GM19025 (cell line): ENCODE data around the gene MPDZ.

Experiments
- ATAC-seq: cut with Tn5 transposase; IDR thresholded peaks from one replicate; pipeline ENCODE4 v1.9.1; 2021; ENCODE audit warnings: mild to moderate bottlenecking, low read depth, moderate library complexity; ENCODE audit not compliant: unreplicated experiment

The MPDZ gene, protein sequence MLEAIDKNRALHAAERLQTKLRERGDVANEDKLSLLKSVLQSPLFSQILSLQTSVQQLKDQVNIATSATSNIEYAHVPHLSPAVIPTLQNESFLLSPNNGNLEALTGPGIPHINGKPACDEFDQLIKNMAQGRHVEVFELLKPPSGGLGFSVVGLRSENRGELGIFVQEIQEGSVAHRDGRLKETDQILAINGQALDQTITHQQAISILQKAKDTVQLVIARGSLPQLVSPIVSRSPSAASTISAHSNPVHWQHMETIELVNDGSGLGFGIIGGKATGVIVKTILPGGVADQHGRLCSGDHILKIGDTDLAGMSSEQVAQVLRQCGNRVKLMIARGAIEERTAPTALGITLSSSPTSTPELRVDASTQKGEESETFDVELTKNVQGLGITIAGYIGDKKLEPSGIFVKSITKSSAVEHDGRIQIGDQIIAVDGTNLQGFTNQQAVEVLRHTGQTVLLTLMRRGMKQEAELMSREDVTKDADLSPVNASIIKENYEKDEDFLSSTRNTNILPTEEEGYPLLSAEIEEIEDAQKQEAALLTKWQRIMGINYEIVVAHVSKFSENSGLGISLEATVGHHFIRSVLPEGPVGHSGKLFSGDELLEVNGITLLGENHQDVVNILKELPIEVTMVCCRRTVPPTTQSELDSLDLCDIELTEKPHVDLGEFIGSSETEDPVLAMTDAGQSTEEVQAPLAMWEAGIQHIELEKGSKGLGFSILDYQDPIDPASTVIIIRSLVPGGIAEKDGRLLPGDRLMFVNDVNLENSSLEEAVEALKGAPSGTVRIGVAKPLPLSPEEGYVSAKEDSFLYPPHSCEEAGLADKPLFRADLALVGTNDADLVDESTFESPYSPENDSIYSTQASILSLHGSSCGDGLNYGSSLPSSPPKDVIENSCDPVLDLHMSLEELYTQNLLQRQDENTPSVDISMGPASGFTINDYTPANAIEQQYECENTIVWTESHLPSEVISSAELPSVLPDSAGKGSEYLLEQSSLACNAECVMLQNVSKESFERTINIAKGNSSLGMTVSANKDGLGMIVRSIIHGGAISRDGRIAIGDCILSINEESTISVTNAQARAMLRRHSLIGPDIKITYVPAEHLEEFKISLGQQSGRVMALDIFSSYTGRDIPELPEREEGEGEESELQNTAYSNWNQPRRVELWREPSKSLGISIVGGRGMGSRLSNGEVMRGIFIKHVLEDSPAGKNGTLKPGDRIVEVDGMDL (N-terminal part only)

DNA sequence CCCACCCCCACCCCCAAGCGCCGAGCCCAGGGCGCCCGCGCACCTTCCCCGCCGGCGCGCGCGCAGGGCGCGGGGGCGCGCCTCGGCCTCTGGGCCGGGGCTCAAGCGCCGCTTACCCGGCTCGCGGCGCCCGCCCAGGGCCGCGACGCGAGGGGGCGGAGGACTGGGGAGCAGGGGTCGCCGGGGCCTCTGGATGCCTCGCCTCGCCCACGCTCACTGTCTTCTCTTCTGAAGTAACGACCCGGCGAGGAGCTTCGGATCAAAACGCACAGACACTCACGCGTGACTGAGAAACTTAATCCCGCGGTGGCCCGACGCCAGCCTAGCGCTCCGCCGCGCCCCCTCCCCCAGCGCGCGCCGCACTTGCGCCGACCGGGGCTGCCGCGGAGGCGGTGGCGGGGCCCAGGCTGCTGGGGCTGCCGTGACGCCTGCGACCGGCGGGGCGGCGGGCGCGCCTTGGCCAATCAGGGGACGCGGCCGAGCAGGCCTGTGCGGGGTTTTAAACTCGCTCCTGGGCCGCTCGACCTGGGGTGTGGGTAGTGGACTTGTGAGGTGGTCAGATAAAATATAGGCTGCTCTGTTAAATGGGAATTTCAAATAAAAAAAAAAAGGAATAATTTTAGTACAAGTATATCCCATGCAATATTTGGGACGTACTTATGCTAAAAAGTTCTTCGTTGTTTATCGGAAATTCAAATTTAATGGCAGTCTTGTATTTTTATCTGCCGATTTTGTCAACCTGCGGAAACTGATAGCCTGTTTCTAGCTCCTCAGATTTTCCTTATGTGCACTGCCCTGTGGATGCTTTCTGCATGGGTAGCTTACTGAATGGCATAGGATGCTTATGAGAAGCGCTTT is at the start of gene MPDZ:
Gene MPDZ, minus strand, starts transcription at position 409 of the 858 bp plus-strand sequence. CDS start 29,377 bp downstream, outside the sequence.
- no peak for ATAC-seq

DNA sequence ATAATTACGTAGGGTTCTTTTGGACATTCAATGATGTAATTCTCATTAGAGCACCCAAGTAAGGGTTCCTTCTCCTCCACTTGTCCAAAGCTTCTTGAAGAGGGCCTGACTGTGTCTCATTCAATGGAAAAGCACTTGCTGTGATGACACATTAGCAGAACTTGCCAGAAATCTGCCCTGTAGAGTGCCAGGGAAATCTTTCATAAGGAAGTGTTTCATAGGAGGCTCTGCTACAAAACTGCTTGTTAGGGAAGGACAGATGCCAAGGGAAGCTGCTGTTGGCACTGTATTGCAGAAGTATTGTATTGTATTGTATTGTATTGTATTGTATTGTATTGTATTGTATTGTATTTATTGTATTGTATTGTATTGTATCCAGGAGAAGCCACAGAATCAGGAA is 45.5 kb upstream of the MPDZ start:
- ATAC-seq, result no peak

DNA sequence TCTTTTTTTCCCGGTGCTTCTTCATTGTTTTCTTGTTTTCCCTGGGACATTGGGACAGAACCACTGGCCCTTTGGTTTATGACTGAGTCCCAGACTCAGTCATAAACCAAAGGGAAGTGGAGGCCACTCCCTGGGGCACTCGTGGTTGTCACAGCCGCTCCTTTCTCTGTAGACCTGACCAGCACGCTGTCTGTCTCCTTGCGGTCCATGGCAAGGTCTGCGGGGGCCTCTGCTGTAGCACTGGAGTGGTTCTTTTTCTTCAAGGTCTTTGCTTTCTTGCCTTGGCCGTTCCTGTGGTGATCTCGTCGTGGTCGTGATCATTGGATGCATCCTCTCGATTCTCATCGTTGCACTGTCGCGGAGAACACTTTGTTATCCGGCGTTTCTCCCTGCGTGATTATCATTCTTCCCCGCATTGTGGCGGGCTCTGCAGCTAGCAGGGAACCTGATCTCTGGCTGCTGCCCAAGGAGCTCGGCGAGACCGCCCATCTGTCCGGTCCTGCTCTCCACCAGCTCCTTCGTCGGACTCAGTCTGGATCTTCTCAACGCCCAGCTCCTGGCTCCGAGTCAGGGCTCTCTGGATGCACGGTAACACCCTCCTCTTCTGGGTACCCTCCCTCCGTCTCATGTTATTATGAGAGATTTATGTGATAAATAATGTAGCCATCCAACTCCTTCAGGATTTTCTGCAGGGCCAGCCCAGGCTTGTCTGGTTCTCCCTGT is 43.5 kb upstream of the MPDZ start:
- no peak for ATAC-seq

DNA sequence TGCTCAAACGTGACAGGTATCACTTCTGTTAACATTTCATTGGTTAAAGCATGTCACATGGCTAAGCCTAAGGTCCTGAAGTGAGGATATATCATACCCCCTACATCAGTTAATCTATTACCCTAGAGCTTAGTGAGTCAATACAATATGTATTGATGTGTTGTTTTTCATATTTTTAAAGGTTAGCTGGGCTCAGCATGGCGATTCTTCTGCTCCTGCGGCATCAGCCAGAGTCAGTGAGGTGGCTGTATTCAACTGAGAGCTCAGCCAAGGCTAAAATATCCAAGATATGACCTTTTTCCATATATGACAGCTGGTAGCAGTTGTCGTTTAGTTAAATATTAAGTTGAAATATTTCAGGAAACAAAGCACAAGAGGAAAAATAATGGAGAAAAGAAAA is 38.5 kb upstream of the MPDZ start:
- ATAC-seq, result no peak

DNA sequence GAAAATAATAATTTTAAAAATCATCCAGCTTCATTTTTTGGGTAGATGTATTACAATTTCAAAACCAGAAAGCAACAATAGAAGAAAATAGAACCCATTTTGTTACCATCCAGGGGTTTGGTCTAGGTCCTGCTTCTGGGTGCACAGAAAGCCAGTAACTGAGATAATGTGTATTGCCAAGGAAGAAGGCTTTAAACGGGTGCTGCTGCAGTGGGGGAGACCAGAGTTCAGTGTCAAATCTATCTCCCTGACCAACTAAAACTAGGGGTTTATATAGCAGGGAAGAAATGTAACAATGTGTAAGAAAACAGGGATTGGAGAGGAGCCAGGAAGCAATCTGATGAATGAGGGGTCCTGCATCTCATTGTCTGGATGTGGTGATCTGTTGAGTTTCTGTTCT is 17.5 kb upstream of the MPDZ start:
- no peak for ATAC-seq

DNA sequence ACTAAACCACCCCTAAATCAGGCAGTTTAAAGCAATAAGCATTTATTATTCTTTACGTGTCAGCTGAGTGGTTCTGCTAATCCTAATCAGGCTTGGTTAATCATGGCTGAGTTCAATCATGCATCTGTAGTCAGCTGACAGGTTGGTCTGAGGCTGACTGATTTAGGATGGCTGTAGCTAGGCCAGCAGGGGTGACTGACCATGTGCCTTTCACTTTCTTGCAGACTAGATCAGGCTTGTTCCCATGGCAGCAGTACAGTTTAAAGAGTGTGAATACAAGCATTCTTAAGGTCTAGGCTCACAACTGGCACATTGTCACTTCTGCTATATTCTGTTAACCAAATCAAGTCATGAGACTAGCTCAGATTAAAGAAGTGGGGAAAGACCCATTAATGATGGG is 16.1 kb upstream of the MPDZ start:
- no peak for ATAC-seq

DNA sequence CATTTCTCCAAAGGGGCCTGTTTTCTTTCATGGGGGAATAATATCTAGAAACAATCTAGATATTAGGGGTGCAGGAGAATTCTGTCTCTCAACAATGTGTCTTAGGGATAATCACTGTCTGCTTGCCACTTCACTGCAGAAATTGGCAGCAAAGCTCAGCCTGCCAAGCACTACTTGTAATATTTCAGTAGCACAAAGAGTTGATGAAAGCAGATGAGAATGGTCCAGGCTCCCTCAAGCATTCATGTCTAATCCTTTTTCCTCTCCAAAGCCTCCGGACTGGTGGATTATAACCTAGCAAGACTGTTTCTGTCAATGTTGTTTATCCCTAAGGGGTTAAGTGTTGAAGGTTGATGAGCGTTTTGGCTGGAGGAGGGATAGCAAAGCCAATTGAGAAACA is 13.3 kb upstream of the MPDZ start:
- ATAC-seq, result no peak

DNA sequence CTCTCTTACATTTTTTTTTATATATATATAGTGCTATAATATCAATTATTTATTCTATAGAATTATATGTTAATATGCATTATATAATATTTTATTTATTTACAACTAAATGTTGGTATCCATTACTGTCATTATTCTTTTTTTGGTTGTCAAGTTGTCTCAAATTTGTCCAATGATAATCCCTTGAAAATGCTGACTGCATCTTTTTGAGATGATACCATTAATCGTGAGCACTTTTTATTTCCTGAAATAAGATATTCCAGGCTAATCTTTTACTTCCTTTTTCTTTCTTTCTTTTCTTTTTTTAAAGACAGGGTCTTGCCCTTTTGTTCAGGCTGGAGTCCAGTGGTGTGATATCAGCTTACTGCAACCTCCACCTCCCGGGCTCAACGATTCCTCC is 12.7 kb upstream of the MPDZ start:
- ATAC-seq, result no peak

DNA sequence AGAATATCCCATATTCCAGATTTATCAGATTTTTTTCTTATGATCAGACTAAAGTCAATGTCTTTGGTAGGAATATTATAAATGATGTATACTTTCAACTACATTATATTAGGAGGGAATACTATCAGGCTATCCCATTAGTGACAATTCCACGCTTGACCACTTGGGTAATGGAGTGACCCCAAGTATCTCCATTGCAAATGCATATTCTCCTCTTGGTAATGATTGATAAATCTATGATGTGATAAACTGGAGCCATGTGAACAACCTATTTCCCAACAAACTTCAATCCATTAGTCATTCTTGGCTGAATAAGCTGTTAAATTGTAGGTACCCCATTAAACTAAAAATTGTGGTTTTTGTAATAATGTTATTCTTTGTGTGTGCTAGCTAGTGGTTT is 12.2 kb upstream of the MPDZ start:
- no peak for ATAC-seq

DNA sequence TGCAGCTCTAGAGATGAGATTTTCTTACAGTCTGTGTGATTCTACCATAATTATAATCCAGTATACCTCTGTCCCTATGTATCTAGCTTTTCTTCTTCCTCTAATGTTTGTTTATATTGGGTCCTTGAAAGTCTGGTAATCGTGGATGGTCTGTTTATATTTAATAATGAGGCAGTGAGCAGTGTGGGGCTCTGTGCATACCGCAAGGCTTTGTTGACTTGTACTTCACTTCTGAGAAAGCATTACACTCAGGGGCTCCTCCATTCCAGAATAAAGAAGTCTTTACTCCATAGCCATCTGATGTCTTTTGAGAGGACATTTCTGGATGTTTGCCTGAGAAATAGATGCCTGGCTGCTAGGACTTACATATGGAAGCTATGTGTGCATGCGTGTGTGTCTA is 4.5 kb upstream of the MPDZ start:
- ATAC-seq, result no peak

DNA sequence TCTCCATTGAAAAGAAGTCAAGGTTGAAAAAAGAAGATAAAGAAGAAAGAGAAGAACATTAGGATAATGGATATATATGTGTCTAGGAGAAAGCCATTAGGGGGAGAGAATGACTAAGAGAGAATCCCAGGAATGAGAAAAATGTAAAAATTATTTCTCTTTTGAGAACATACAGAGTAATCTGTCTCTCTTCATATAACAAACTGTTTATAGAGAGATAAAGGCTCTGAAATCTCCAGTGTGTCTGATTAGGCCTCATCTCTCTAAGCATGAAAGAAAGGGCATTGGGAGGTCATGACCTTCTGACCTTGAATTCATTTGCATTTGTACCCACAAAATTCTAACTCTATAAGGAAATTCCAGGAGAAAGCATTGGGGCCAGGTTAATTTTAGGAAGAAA is 3.5 kb upstream of the MPDZ start:
- ATAC-seq, result no peak

DNA sequence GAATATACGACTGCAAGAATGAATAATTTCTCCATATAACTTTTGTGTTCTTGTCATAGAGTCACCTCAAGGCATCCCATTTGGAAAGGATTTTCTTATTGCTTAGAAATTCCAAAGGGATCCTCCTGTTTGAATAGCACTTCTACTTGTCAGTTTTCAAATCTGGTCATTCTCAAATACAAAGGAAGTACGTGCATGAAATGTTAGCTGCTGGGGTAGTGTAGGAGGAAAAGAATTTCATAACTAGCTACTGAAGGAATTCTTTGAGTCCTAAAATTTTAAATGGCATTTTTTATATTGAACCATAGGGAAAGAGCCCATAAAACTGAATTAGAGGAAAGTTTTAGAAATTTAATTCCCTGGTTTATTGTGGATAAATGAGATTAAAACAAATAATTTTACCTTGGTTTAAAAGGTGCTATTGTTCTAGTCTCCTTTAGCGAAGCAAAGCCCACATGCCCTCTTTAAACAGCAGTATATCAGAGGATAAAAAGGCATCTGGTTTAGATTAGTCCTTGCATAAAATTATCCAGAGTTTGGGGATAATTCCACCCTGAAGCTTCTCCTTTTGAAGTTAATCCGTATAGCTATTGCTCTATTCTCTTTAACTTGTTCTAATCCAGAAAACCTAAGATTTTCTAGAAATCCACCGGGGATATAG is 2.0 kb upstream of the MPDZ start:
- no peak for ATAC-seq

DNA sequence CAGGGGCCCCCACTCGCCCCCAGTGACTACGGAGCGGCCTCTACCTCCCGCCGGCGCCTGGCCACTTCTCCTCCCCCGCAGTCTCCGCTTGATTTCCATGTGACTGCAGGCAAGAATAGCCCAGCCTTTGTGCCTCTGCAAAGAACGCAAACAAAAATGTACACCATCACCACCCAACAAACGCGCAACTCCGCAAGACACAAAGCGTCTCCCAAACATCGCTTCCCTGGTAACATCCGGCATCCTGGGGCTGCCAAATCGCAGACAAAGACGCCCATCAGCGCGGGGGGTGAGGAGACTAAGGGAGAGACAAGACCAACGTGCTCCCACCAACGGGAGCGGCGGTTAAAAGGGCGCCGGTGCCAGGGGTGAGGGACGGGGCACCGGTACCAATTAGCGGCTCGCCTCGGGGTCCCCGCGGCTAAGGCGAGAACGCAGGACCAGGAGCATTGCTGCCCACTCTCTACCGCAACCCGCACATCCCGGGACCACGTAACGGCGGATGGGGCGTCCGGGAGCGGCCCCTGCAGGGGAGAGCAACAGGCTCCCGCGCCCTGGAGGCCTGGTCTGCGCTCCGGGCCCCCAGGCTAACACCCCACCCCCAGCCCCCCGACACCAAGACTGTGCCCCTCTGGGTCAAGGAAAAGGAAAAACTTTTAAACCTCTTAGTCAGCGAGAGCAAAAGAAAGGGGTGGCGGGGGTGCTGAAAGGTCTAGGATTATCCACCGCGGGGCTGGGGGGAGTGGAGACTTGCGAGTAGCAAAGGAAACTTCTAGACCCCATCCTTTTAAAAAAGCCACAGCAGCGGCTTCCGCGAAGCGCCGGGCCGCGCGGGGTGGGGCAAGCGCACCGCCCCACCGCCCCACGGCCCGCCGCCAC is 885 bp downstream of the MPDZ start:
- no peak for ATAC-seq

DNA sequence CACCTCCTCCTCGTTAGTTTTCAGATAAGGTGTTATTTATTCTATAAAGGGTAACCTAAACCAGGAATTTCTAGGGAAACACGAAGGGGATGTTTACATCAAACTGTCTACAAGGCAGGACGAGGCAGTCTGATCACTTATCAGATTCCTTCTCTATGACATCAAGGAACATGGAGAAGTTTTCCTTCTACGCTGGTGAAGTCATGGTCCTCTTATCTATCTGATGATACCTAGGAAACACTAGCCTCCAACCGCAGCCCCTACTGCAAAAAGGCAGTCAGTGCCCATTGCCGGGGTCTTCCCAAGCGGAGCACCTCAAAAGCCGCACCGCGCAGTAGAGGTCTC is 1.5 kb downstream of the MPDZ start:
- no peak for ATAC-seq

DNA sequence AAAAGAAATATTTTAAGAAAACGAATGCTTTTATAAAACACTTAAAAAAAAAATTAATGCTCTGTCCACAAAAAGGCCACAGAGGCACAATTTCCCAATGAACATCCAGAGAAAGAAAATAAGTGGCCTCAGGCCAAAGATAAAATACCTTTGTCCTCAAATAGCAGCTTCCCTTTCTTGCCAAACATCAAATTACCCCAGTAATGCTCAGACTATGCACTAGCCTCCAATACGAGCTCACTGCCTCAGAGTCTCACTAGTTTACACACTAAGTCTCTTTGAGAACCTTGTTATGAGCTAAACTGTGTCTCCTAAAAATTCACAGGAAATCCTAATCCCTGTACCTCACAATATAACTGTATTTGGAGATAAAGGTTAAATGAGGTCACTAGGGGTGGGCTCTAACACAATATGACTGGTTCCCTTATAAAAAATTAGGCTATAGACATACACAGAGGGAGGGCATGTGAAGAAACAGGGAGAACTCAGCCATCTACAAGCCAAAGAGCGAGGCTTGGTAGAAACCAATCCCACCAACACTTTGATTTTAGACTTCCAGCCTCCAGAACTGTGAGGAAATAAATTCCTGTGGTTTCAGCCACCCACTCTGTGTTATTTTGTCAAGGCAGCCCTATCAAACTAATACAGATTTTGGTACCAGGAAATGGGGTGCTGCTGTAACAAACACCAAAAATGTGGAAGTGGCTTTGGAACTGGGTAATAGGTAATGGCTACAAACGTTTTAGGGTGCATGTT is 4.4 kb downstream of the MPDZ start:
- ATAC-seq, result no peak

DNA sequence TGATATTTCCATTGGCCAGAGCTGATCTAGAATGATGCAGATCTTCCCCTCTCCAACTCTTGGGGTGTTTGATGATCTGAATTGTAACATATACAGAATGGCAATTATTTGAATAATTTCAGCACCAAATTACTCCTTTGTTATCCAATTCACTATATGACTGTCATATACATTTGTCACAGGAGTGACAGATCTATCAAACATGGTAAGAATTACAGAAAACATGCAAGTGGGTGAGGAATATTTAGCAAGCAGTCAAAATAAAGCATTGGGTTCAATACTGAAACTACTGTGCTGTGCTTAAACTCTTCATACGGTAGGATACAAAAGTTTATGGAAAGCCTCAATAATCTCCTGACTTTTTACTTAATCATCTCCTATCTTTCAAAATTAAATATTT is 8.8 kb downstream of the MPDZ start:
- ATAC-seq, result no peak
